HG03159 (cell line): ENCODE results near the gene SSR3.
"Not testable (repeated sequence)": the region's sequence is repeated elsewhere in the genome, so short reads cannot be mapped to it uniquely, and the experiment has no call there.

ENCODE experiments used
- ATAC-seq: cut with Tn5 transposase; IDR thresholded peaks from one replicate; pipeline ENCODE4 v1.9.1; 2021; ENCODE audit warnings: mild to moderate bottlenecking, moderate library complexity; ENCODE audit not compliant: unreplicated experiment

Gene SSR3

DNA sequence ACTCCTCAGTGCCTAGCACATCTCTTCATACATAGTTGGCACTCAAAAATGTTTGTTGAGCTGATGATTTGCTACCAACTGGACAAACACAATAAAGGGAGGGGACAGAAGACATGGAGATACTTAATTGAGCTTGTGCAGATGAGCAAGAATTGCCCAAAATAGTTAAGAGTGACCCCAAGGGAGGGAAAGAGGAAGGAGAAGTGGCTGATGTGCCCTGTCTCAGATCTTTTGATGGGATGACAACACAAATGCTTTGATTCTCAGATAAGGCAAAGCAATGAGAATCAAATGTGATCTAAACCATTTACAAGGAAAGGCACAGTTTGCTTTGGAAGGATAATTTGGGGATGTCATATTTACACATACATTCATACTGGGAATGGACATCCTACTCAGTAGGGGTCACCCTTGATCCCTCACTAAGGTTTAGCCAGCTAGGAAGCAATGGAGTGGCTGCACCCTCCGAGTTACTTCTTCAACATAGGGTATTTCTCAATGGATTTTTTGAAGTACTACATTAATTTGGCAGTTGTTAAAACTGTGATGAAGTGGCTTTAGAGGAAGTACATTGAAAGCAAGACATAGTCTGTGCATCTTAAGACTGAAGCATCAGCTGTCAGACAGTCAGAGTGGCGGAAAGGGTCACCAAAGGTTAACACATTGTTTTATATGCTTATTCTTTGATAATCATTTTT lies 21.9 kb upstream of the SSR3 start:
- no peak for ATAC-seq

DNA sequence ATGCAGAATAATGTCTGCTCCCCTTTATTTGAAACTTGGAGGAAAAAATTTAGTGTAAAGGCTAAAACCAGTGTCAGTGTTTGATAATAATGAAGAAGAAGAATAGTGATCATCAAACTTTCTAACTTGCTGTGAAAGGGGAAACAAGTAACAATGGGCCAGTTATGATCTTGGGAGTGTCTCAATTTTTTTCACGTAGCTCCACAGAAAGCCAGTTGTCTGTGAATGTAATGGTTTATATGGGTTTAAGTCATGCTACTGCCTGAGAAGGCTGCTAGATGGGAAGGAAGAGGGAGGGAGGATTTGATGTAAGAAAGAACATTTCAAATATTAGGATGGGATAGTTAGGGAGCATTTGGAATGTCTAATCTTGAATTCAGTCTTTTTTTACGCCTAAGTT lies 21.1 kb upstream of the SSR3 start:
- ATAC-seq, result no peak

DNA sequence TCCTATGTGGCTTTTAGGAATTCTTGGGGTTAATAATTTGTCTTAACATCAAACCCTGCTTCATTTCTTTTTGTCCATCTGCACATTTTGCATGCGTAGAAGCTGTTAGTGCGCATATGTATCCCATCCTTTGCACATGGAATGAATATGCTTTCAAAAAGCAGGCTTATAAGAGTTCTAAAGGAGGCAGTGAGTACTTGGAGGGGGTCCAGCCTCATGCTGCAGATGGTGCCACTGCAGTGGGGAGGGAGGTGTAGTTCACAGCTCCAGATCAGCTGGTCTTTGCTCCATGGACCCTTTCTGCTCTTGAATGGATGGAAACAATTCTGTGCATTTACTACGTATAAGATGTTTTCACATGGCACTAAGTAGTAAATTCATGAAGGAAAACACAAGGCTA lies 20.7 kb upstream of the SSR3 start:
- no peak for ATAC-seq

DNA sequence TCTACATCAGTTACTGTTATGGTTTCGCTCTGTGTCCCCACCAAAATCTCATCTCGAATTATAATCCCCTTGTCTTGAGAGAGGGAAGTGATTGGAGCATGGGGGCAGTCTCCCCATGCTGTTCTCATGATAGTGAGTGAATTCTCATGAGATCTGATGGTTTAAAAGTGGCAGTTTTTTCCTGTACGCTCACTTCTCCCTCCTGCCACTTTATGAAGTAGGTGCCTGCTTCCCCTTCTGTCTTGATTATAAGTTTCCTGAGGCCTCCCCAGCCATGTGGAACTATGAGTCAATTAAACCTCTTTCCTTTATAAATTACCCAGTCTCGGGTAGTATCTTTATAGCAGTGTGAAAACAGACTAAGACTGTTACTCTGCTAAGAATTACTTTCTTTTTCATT lies 15.0 kb upstream of the SSR3 start:
- ATAC-seq, result not testable (repeated sequence)

DNA sequence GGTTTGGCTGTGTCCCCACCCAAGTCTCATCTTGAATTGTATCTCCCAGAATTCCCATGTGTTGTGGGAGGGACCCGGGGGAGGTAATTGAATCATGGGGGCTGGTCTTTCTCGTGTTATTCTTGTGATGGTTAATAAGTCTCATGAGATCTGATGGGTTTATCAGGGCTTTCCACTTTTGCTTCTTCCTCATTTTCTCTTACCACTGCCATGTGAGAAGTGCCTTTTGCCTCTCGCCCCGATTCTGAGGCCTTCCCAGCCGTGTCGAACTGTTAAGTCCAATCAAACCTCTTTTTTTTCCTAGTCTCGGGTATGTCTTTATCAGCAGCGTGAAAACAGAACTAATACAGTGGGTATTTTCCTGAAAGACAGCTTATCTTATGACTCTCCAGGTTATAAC lies 14.1 kb upstream of the SSR3 start:
- not testable (repeated sequence) for ATAC-seq

DNA sequence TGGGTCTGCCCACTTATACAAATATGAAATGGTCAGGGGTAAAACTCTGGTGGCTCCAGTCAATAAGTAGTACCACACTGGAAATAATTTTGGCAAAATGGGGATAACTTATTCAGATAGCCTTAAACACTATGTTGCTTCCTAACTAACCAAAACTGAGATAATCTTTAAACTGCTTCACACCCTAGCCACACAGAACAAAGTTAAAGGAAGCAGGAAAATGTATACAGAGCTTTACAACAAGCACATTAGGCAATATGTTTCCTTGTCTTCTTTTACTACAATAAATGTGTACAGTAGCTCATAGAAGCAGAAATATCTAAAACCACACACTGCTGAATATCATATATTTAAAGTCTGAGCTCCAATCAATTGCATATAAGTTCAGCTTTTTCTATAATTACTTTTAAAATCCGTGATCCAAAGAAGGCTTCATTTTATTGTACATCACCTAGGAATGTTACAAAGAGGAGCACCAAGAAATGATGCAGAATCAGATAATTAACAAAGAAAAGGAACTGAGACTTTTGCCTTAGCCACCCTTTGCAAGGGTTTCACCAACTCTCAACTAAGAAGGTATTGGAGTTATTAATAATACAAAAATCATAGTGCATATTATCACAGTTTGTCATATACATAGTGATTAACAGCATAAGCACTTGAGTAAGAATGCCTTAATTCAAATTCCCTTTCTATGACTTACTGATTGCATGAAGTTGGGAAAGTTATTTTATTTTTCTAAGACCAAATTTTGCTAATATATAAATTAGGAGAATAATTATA lies 9.2 kb upstream of the SSR3 start:
- no peak for ATAC-seq

DNA sequence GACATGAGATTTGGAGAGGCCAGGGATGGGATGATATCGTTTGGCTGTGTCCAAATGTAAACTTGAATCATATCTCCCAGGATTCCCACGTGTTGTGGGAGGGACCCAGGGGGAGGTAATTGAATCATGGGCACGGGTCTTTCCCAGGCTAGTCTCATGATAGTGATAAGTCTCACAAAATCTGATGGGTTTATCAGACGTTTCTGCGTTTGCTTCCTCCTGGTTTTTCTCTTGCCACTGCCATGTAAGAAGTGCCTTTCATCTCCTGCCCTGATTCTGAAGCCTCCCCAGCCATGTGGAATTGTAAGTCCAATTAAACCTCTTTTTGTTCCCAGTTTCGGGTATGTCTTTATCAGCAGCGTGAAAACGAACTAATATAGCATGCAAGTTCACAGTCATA lies 7.6 kb upstream of the SSR3 start:
- not testable (repeated sequence) for ATAC-seq

DNA sequence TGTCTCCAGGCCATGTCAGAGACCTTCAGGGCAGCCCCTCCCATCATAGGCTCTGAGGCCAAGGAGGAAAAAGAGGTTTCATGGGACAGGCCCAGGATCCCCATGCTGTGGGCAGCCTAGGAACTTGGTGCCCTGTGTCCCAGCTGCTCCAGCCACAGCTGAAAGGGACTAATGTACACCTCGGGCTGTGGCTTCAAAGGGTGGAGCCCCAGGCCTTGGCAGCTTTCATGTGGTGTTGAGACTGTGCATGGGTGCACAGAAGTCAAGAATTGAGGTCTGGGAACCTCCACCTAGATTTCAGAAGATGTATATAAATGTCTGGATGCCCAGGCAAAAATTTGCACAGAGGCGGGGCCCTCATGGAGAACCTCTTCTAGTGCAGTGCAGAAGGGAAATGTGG lies 6.6 kb upstream of the SSR3 start:
- no peak for ATAC-seq

DNA sequence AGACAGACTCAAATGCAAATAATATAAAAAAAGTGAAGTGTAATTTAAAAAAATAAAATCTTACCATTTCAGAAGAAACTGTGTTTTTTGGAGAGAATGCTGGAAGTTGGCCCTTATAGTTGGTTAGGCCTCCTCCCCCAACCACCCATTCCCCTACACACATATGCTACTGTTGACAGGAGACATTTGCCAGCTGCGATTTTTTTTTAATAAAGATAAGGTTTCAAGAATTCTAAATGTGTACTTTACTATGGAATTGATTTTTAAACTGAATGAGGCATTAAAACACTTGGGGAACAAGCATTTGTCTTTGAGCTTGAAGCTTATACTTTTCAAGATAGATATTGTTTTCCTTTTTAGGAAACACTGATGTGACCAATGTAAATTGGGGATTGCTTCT lies 4.4 kb upstream of the SSR3 start:
- ATAC-seq, result no peak

DNA sequence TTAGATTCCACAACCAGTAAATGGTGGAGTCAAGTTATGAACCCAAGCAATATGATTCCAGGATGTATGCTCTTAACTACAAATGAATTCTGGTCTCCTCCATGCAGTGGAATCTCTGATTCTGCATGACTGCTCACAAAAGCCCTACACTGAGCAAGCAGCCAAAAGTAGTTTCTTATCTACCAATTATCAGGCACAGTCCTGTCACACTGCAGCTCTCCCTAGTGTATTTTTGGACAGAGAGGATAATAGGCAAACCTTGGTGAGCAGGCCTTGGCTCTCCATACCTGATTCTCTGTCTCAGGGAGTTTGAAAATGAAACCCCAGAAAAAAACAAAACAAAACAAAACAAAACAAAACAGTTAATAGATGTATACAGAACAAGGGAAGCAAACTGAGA lies 3.5 kb upstream of the SSR3 start:
- ATAC-seq, result no peak

DNA sequence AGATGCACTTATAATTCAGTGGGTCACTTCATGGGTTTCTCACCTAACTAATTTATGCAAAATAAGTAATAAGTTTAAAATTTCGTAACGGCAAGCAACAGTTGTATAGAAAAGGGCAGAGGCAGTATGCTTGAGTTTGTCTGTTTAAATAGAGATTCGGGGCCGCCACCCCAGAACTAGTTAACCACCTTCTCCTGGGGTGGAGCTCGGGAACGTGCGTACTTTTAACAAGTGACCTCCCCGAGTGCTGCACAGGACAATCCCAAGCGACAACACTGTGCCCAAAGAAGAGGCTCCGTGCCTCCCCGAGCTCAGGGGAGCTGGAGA lies 439 bp downstream of the SSR3 start:
- ATAC-seq, result no peak

DNA sequence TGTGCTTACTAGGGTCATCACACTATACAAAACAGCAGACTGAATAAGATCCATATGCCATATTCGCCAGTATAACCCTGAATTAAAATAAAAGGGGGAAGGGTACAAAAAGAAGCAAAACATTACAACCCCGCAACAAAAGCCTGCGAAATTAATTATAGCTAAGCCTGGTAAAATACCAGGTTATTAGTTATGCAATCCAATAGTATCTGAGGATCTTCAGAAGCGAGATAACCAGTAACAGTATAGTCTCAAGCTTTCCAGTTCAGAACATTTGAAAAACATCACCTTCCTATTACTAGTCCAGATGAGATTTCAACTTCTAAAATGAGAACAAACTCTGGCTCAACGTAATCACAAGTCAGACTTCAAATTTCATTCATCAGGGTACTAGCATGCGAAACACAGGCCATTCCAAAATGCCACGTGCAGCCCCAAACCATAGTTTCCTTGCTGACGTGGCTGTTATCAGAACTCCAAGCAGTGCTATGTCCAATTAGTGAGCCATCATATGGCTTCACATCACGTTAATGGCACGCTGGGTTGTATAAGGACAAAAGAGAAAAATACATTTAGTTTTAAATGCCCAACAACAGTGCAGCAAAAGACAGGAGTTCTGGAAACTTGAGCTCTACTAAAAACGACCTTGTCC lies 1.1 kb downstream of the SSR3 start:
- ATAC-seq, result no peak

DNA sequence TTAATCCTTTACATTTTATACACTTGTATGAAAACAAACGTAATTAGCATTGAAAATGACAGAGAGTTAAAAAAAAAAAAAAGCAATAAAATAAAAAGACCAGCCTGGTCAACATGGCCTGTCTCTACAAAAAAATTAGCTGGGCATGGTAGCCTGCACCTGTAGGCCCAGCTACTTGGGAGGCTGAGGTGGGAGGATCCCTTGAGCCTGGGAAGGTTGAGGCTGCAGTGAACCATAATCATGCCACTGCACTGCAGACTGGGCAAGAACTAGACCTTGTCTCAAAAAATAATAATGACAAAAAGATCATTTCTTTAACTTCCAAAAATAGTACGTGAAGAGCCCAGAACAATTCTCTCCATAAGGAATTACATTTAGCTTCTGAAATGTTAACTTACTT lies 1.9 kb downstream of the SSR3 start:
- no peak for ATAC-seq

DNA sequence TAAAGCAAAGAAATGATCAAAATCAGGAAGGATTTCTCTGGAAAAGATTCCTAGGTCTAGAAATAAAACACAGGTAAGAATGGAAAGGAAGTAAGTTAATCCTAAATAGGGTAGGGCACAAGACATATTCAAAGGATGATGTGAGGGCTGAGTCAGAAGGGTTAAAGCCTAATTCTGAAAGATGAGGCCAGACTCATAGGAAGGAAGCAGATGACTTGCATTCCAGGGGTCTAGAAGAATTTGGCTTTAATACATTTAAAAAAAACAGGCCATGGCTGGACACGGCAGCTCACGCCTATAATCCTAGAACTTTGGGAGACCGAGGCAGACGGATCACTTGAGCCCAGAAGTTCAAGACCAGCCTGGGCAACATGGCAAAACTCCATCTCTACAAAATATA lies 3.2 kb downstream of the SSR3 start:
- no peak for ATAC-seq

DNA sequence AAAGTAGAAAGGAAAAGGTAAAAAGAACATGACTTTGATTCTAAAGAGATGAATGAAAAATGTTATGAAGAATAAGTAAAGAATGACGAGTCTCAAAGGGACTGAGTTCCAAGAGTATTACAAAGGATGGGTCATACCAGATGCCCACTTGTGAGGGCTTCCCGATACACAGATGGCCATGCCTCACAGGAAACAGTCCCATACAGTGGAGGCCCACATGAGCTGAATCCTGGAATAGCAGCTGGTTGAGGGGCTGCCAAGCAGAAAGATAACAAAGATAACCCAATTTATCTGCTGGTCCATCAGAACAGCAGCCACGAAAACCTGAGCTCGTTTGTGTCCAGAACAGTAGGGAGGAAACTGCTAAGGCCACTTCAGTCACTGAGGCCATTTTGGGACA lies 3.7 kb downstream of the SSR3 start:
- no peak for ATAC-seq

DNA sequence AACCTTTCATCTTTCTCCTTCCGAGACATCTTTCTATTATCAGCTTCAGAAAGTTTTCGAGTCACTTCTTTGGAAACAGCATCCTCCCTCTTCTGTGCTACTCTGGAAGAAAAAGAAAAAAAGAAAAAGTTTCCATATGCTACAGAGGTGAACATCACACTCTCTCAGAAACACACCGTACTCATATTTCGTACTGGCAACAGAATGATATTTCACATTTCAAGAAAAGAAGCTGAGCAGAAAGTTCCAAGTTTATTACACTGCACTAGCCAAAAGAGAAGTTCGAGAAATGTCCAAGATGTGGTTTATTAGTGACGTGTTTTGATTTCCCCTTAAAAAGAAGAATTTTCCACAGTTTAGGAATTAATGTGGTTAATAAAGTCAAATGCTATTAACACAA lies 6.0 kb downstream of the SSR3 start:
- no peak for ATAC-seq

DNA sequence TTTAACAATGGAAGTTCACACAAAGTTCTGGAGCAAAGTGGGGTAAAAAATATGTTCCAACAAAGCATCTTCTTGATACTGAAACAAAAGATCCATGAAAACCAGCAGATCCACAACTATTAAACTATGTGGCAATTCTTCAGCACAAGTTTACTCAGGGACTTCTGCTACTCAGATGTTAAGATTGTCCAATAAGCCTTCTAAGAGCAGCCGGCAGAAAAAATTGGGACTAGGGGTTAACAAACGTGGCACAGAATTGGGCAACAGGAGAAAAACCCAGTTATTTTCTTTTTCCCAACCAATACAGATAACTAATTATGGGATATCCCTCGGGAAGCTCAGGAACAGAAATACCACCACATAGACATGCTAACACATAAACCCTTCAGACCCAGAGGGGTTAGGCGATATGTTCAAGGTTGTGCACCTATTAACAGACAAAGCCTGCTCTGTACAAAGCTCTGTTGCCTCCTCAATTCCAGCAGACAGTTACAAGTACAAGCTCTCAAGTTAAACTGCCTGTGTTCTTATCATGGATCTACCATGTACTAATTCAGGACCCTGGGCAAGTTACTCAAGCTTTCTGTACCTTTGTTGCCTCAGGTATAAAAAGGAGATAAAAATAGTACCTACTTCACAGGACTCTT lies 6.8 kb downstream of the SSR3 start:
- ATAC-seq, result no peak

DNA sequence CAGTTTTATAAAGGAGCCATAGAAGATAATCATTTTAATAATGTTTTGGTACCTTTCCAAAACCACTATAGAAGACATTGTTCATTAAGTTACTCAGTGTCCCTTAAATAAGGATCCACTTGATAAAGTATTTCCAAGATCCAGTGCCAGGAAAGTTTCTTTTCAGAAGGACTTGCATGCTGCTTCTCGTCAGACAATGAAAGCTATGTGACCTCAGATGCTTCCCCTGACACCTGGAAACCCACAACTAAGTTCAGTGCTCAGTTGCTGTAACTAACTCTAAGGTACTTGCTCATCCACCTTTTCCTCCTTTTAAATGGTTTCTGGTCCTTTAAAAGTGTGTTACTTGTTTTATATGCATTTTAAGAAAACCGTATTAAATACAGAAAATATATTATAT lies 7.3 kb downstream of the SSR3 start:
- no peak for ATAC-seq

DNA sequence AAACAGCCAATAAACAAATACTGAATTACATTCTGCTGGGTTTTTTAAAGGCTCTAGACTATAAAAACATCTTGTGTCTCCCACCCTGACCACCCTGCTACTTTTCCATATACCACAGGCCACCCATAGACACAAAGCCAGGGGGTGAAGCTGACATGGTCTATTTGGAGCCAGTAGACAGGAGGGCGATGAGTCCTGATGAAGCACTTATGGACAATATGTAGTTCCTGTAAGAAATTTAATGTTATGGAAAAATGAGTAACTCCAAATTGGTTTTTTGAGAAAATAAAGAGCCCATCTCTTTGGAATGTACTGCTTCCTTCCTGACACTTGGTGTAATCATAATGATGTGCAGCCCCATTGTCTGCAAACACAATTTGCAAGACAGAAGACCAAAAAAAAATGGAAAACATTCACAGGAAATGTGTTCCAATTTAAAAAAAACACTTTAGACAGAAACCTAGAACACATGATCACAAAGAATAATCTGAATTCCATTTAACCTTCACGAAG lies 11.8 kb downstream of the SSR3 start:
- ATAC-seq, result no peak

DNA sequence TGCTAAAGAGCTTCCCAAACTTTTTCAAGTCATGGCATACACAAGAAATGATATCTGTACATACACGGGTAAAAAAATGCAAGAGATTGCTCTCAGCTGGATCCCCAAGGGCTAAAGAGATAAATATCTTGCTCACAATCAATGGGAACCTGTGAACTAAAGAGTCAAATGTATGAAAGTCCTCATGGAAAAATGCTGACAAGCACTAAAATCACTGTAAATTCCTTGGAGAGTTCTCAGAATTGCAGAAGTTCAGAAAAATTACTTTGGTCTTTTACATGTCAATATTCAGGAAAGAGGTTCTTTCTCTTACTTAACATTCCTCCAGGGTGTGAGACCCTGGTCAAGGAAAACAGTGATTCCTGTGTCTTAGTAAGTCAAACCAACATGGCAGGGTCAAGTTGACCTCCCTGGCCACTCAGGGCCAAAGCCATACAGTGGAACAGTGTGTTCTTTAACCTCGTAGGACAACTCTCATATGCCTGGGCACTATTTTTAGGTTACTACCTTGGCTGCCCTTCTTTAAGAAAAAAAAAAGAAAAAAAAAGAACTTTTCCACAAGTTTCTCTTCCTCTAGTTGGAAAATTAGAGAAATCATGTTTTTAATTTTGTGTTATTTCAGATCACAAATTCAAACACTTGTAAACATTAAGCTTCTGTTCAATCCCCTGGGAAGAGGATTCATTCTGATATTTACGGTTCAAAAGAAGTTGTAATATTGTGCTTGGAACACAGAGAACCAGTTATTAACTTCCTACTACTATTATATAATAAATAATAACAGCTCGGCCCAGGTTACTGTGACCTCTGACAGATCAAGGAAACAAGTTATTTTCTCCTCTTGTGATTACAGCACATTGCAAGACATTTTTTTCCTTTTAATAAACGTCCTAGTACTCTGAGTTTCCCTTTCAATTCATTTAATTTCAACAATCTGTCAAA lies 12.5 kb downstream of the SSR3 start:
- no peak for ATAC-seq

DNA sequence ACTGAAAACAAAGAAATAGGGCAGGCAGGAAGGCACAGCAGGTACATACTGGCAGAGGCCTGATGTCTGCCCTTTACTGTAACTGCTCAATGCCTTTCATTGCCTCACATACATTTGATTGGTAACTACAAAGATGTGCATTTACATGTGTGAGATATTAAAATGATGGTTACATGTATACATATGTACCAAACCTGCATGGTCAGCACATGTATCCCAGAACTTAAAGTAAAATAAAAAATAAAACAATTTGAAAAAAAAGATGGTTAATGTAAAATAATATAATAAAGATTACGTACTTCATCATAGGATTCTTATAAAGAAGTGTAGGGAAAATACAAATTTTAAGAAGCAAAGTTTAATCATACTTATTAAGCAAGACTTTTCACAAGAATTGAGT lies 15.1 kb downstream of the SSR3 start:
- no peak for ATAC-seq
